ENCODE measurements around the gene CD59.
"Not testable (repeated sequence)": the region's sequence is repeated elsewhere in the genome, so short reads cannot be mapped to it uniquely, and the experiment has no call there.

CD59 gene

DNA sequence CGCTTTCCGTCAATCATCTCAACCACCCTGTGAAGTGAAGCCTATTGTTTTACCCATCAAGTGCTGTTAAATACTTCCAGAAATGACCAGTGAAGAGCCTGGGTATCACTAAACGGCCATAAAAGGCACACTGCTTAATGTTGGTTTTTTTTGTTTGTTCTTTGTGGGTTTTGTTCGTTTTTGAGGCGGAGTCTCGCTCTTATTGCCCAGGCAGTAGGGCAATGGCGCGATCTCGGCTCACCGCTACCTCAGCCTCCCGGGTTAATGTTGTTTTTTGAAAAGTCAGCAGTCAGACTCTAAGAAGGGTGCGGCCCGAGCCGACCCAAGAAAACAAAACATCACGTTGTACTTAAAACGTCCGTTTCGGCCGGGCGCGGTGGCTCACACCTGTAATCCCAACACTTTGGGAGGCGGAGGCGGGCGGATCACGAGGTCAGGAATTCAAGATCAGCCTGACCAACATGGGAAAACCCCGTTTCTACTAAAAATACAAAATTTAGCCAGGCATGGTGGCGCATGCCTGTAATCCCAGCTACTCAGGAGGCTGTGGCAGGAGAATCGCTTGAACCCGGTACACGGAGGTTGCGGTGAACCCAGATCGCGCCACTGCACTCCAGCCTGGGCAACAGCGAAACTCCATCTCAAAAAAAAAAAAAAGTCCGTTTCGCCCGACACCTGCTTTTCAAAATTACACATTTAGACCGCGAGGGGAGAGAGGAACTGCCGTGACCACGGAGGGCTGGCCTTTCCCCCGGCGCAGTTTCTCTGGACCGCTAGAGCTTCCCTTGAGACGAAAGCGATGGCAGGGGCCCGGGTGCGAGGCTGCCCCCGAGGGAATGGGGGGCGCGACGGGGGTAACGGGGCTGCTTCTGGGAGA is 714 bp downstream of the CD59 start:
- peak overlapping the region; percentile 79 for H3K4me3 ChIP-seq (ENCODE audit: low read depth, low read length)
- DNase-seq (ENCODE audit: low read depth): peak; percentile 83
- TF ChIP-seq, protein P1, sequence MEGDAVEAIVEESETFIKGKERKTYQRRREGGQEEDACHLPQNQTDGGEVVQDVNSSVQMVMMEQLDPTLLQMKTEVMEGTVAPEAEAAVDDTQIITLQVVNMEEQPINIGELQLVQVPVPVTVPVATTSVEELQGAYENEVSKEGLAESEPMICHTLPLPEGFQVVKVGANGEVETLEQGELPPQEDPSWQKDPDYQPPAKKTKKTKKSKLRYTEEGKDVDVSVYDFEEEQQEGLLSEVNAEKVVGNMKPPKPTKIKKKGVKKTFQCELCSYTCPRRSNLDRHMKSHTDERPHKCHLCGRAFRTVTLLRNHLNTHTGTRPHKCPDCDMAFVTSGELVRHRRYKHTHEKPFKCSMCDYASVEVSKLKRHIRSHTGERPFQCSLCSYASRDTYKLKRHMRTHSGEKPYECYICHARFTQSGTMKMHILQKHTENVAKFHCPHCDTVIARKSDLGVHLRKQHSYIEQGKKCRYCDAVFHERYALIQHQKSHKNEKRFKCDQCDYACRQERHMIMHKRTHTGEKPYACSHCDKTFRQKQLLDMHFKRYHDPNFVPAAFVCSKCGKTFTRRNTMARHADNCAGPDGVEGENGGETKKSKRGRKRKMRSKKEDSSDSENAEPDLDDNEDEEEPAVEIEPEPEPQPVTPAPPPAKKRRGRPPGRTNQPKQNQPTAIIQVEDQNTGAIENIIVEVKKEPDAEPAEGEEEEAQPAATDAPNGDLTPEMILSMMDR (IDR thresholded peaks at IDR 0.05; ENCODE audit: low read depth, low read length): no peak
- TF ChIP-seq, protein P2, sequence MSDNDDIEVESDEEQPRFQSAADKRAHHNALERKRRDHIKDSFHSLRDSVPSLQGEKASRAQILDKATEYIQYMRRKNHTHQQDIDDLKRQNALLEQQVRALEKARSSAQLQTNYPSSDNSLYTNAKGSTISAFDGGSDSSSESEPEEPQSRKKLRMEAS (IDR thresholded peaks at IDR 0.05; ENCODE audit: low read depth, low read length): no peak
- TF ChIP-seq POLR2A (IDR thresholded peaks at IDR 0.05; ENCODE audit: extremely low read depth, insufficient read length): no peak
- TF ChIP-seq MYC (IDR thresholded peaks at IDR 0.05; ENCODE audit: low read depth, low read length): no peak

DNA sequence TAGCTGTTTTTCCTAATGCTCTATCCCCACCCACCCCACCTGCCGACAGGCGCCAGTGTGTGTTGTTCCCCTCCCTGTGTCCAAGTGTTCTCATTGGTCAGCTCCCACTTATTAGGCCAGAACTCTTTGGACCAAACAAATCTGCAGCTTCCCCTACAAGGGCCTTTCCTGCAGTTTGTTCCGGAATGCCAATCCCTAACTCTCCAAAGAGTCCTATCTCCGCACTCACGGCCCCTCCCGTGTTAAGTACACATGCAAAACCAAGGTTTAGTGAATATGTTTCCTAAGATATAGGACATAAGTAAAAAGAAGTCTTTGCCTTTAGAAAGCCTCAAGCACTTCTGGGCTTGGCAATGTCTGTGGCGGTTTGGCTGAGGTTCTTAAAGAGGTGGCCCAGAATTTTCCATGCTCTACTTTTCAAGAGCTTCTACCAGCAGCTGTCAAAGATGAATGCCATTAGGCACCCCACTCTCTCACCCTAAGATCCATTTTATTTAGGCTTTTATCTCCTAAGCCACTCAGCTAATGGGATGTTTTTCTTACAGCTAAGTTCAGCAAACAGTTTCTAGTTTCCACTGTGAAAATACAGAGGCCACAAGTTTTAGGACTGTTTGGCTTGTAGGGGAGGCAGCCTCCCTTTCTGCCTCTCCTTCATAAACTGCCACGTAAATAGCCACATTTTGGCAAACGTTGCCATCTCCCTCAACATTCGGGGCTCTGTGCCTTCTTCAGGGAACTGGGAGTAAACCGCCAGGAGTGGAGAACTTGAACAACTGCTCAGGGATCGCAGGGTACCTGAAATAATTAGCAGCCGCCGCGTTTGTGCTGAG is 1.6 kb downstream of the CD59 start:
- peak; percentile 9 for DNase-seq (ENCODE audit: low read depth)
- no peak for TF ChIP-seq MYC (IDR thresholded peaks at IDR 0.05; ENCODE audit: low read depth, low read length)
- TF ChIP-seq, protein P2 (IDR thresholded peaks at IDR 0.05; ENCODE audit: low read depth, low read length): no peak
- TF ChIP-seq POLR2A (IDR thresholded peaks at IDR 0.05; ENCODE audit: extremely low read depth, insufficient read length): no peak
- TF ChIP-seq, protein P1 (IDR thresholded peaks at IDR 0.05; ENCODE audit: low read depth, low read length): no peak
- peak overlapping the region; percentile 79 for H3K4me3 ChIP-seq (ENCODE audit: low read depth, low read length)

GRCh38 chr11:33733980-33734379 is 2.2 kb downstream of the CD59 start:
- no peak overlapping the region for H3K4me3 ChIP-seq (ENCODE audit: low read depth, low read length)
- no peak for DNase-seq (ENCODE audit: low read depth)
- TF ChIP-seq, protein P1 (IDR thresholded peaks at IDR 0.05; ENCODE audit: low read depth, low read length): no peak
- TF ChIP-seq, protein P2 (IDR thresholded peaks at IDR 0.05; ENCODE audit: low read depth, low read length): no peak
- TF ChIP-seq MYC (IDR thresholded peaks at IDR 0.05; ENCODE audit: low read depth, low read length) (no peak), POLR2A (IDR thresholded peaks at IDR 0.05; ENCODE audit: extremely low read depth, insufficient read length) (no peak)

- TF ChIP-seq, protein P1 (IDR thresholded peaks at IDR 0.05; ENCODE audit: low read depth, low read length): no peak
- TF ChIP-seq POLR2A (IDR thresholded peaks at IDR 0.05; ENCODE audit: extremely low read depth, insufficient read length): no peak
- TF ChIP-seq, protein P2 (IDR thresholded peaks at IDR 0.05; ENCODE audit: low read depth, low read length): no peak
- no peak for TF ChIP-seq MYC (IDR thresholded peaks at IDR 0.05; ENCODE audit: low read depth, low read length)
- no peak overlapping the region for H3K4me3 ChIP-seq (ENCODE audit: low read depth, low read length)
- peak; percentile 74 for DNase-seq (ENCODE audit: low read depth)
Measured at GRCh38 chr11:33731723-33732531, 4.3 kb downstream of the CD59 start.

DNA sequence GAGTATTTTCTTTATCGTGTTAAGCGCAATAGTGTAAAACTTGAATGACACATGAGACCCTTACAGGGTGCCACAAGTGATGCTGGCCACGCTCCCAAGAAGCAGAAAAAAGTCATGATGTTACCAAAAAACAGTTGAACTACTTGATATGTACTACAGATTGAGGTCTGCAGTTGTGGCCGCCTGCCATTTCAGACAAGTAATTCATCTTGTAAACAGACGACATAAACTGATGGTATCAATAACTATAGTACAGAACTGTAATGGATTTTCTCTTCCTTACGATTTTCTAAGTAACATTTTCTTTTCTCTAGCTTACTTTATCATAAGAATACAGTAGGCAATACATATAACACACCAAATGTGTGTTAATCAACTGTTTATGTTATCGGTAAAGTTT is 5.5 kb downstream of the CD59 start:
- no peak overlapping the region for H3K4me3 ChIP-seq (ENCODE audit: low read depth, low read length)
- no peak for DNase-seq (ENCODE audit: low read depth)
- TF ChIP-seq, protein P1 (IDR thresholded peaks at IDR 0.05; ENCODE audit: low read depth, low read length): no peak
- TF ChIP-seq MYC (IDR thresholded peaks at IDR 0.05; ENCODE audit: low read depth, low read length) (no peak), POLR2A (IDR thresholded peaks at IDR 0.05; ENCODE audit: extremely low read depth, insufficient read length) (no peak)
- TF ChIP-seq, protein P2 (IDR thresholded peaks at IDR 0.05; ENCODE audit: low read depth, low read length): no peak

DNA sequence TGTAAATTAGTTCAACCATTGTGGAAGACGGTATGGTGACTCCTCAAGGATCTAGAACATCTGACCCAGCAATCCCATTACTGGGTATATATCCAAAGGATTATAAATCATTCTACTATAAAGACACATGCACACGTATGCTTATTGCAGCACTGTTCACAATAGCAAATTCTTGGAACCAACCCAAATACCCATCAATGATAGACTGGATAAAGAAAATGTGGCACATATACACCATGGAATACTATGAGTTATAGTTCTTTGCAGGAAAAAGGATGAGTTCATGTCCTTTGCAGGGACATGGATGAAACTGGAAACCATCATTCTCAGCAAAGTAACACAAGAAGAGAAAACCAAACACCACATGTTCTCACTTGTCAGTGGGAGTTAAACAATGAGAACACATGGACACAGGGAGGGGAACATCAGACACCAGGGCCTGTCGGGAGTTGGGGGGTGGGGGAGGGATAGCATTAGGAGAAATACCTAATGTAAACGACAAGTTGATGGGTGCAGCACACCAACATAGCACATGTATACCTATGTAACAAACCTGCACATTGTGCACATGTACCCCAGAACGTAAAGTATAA is 7.1 kb downstream of the CD59 start:
- H3K4me3 ChIP-seq (ENCODE audit: low read depth, low read length); DNase-seq (ENCODE audit: low read depth): not testable (repeated sequence)

- H3K4me3 ChIP-seq (ENCODE audit: low read depth, low read length); DNase-seq (ENCODE audit: low read depth): not testable (repeated sequence)
Measured at GRCh38 chr11:33727539-33727938, 8.7 kb downstream of the CD59 start.

All from NB4 (cell line).